Fibroblast of skin of scalp (primary cell): ENCODE results near the gene SMAD3.
"Not testable (repeated sequence)": the region's sequence is repeated elsewhere in the genome, so short reads cannot be mapped to it uniquely, and the experiment has no call there.

Experiments
- DNase-seq: peaks from one replicate; pipeline ENCODE4 v3.0.0-alpha.2; 2013

The SMAD3 gene

DNA sequence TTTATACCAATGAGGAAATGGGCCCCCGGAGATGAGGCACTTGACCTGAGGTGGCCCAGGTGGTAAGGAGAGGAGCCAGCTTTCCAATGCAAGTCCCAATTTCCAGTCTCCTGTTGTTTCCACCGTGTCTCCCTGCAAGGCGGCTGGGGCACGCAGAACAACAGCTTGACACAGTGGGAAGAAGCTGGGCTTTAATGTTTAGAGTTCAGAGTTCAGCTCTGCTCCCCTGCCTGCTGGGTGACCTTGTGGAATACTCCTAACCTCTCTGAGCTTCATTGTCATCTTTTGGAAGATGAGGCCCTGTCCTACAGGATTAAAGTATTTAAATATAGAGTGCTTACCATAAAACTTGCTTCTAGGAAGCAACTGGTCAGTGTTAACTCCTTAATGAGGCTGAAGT lies 80.3 kb downstream of the SMAD3 start:
- DNase-seq, result no peak

DNA sequence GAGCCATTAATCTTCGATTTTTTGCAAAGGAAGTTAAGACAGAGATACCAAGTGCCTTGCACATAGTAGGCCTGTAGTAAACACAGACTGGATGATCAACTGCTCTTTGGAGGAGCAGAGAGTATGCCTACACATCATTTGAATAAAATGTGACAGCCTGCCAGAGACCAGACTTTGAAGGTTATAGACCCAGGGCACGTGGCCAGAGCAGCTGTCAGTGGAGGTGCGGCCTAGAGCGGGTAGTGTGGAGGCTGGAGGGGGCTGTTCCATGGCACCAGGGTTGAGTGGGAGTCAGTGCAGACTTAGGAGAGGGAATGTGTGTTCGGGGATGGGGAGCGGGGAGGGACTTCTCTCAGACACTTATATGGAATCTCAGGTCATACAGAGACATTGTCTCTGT lies 80.8 kb downstream of the SMAD3 start:
- peak; percentile 73 for DNase-seq

DNA sequence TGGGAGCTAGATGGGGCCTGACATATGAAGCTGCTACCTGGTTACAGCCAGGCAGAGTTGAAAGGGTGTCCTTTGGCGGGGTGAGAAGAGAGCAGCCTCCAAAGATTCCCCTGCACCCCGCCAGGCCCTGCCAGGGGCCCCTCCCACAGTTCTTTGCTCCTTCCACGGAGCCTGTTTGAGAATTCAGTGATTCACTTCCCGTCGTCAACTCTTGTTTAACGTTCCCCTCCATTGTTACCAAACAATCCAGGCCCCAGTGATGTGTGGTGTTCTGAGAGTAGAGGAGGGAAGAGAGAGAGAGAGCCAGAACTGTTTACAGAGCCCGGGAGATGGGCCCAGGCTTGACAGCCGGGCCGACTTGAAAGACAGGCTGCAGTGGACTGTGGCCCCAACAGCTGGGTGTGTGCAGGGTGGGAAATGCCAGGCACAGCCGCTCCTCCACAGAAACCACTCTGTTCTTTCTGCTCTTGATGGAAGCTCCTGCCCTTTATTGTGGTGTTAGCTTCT lies 81.5 kb downstream of the SMAD3 start:
- peak; percentile 80 for DNase-seq

DNA sequence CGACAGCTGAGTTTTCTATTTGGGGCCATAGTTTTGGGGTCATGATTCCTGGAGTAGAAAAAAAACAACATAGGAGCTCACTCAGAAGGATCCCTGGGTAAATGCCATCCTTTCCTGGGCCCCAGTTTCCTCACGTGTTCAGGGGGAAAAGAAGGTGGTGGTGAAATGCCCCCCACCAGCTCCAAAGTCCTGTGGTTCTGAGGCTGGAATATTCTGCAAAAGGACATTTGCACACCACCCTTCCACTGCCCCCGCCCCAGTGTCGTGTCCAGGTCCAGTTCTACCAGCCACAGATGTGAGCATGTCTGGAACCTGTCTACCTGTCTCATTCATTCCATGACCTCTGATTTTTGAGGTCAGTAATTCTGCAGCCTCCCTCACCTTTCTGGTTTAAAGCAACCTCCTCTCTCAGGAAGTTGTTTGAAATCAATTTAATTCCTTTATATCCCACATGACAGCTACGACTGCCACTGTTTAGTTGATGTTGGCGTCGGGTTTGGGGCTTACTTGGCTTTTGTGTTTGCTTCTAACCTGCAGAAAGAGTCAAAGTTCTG lies 82.1 kb downstream of the SMAD3 start:
- no peak for DNase-seq

DNA sequence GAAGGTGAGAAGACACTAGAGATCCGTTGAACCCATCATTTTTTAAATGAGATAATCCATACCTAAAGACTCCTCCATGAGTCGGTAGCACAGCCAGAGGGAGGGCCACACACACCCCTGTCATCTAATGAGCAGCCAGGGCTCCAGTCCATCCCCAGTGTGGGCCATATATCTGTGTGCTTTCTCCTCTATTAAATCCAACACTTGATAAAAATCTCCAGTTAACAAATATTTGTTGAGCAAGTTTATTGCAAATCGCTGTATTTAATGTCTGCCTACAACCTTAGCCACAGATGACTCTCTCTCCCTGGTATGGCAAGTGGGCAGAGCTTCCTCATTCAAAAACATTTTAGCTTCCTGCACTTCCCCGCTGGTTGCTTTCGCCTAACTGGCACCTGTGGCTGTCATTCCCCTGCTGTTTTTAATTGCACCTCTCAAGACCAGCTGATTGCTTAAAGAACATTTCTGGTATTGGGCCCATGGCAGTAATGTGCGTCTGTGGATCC lies 82.8 kb downstream of the SMAD3 start:
- peak; percentile 52 for DNase-seq

DNA sequence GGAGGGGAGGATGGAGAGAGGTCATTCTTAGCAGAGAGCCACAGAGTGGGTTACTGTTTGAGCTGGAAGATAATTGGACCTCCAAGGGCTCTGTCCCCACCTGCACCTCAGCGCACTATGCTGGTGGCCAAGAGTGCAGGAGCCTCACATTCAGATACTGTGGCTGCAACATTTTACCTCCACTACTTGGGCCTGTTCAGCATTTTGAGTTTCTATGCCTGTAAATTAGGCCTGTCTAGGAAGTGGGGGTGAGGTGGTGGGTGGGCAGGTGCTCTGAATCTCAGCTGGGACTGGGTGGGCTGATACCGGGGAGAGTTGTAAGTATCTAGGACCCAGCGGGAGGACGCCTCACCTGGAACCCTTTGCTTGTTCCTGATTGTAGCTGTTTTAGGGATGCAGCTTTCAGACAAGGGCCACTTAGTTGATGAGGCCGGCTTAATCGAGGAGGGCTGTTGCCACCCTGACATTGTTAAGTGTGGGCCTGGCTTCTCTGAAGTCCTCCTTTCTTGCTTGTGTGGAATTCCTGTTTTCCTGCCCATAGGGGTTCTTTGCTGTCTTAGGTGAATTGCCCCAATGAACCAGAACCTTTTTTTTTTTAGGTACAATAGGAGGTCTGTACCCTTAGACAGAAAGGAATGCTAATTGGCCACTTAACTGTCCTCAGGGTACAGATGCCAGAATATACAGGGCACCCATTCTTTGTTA lies 83.8 kb downstream of the SMAD3 start:
- DNase-seq, result no peak

DNA sequence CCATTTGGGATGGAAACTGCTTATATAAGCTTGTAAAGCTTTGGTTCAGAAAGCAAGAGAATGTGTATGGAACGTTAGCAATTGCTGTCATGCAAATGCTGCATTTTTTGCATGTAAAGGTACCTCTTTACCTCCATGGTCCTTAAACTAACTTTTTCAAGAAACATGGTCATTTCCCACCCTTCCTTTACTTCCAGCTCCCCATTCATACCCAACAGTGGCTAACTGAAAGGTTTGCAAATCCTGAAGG lies 84.3 kb downstream of the SMAD3 start:
- no peak for DNase-seq

DNA sequence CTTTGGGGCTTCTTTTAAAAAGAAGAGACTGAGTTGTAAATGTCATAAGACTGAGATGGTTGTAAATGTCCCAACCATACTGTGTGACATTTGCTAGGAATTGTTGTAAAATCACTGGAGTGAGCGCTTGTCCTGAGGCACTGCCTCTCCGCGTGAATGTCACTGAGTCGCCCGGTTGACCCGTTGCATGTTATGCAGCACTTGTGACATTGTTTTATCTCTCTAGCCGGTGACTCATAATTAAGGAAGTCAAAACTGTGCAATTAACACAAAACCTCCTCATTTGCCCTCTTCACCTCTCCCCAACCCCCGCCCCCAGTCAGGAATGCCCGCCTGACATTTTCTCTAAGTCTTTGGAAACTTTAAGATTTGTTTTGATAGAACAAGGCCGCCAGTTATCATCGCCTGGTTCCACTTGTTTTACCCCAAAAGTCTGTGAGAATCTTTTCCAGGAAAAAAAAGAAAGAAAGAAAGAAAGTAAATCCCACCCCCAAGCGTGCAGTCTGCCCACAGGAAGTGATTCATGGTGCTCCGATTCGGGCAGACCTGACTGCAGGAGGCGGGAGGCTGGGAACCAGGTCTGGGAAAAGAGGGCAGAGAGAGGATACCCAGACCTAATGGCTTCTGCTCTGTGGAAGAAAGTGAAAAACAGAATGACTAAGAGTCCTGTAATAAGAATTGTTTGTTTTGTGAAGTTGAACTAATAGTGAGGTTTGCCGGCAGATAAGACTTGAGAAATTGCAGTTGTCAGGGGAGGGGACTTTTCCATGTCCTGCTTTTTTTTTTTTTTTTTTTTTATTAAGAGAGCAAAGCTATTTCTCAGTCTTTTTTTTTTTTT lies 84.8 kb downstream of the SMAD3 start:
- peak; percentile 99 for DNase-seq

DNA sequence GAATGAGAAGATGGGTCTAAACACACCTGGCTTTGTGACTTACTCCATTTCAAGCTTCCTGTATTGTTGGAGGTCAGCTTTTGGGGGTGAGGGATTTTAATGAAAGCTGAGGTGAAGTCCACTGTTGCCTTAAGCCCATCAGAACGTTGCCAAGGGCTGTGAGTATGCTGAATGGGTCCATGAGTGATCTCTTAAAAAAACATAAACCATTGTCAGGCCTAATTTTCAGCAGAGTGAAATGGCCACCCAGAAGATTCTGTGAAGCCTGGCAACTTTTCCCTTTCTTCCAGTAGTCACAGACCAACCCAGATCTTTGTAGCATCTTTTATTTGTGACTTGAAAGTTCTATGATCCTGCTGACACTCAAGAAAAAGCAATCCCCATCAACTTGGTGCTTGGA lies 87.0 kb downstream of the SMAD3 start:
- DNase-seq, result no peak

DNA sequence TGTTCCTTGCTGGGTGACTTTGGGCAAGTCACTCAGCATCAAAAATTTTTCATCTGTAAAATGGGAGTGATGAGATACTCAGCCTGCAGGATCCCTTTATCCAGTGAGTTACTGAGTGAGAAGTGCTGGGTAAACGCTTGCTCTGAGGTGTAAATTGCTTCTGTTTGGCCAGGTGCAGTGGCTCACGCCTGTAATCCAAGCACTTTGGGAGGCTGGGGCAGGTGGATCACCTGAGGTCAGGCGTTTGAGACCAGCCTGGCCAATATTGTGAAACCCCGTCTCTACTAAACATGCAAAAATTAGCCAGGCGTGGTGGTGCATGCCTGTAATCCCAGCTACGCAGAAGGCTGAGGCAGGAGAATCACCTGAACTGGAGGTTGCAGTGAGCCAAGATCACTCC lies 87.6 kb downstream of the SMAD3 start:
- DNase-seq, result not testable (repeated sequence)

DNA sequence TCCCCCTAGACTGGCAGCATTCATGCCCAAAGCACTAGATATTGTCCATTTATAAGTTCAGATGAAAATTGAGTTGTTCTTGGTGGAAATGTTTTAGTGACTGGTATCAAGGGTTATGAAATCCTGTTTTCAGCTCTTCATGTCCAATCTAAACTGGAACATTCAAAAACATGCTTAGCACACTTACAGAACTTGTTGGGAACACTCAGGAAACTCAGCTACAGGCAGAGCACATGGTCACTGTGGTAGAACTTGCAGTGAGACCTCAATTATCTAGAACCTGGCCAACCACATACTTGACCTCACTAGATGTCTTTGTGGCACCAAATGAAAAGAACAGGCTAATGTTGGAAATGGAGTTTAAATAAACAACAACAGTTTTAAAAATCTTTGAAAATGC lies 88.8 kb downstream of the SMAD3 start:
- DNase-seq, result no peak

DNA sequence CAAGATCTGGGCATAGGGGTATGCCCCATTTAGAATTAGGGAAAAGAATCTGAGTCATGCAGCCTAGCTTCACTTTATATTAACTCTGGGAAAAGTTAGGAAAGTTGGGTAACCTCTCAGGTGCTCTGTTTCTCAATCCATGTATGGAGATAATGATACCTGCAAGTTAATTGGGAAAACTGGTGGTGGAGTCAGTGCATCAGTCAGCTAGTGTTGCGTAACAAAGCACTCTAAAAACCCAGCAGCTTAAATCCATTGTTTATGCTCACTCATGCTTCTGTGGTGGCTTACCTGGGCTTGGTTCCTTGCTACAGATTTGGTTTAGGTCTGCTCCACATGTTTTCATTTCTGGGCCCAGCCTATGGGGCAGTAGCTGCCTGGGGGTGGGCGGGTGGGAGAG lies 91.0 kb downstream of the SMAD3 start:
- no peak for DNase-seq

DNA sequence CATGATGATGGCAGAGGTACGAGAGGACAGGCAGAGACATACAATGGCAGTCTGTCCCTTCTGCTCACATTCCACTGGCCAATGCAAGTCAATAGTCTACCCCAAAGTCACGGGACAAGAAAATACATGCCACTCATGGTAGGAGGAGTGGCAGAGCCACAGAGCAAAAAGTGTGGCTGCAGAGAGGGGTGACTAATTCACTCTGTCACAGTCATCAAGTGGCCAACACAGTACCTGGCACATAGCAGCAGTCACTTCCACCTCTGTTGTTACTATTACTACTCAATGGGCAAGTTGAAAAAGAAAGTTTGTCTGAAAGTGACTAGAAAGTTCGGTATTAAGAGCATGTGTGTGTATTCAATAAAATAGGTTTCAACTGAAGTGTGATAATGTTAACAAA lies 91.4 kb downstream of the SMAD3 start:
- DNase-seq, result no peak

DNA sequence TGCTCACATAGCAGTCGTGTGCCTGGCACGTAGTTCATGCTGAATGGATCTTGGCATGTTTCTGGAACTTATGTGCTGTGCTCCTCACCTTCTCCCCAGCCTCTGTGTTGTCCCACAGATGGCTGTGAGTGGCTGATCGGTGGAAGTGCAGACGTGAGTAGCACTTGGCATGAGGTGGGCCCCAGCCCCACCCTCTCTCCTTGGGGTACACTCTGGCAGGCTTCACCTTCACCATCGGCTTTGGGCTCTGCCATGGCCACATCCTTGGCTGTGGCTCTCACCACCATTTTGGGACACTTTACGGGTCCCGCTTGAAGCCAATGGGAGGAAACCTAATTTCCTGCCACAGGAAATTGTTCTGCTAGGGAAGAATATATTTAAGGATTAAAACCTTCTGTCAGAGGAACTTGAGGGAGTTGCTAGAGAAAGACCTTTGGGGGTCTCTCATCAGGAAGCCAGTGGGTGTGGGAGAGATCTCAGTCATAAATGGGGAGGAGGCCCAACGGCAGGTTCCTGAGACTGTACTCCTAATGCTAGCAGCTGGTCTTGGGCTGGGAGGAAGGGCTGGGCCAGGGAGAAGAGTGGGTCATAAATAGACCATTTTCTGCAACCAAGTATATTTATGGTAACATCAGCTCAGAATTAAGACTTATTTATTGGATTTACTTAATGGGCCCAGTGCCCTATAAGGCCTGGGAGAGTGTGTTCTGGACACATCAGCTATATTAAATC lies 92.3 kb downstream of the SMAD3 start:
- DNase-seq, result no peak

DNA sequence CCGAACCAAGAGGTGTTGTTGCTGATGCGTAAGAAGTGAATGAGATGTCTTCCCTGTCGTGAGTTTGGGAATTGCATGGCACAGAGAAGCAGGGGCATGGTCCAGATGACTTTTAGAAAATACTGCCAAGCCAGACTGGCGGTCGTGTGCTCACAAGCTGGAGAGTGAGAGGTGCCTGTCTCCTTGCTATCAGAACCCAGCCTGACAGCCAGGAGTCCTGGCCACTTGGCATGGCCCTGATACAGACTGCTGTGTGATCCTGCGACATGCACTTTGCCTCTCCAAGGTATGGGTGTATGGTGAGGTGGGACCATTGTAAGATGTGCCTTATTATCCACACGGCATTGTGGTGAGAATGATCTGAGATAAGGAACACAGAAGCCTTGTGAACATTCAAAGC lies 93.0 kb downstream of the SMAD3 start:
- DNase-seq, result no peak

DNA sequence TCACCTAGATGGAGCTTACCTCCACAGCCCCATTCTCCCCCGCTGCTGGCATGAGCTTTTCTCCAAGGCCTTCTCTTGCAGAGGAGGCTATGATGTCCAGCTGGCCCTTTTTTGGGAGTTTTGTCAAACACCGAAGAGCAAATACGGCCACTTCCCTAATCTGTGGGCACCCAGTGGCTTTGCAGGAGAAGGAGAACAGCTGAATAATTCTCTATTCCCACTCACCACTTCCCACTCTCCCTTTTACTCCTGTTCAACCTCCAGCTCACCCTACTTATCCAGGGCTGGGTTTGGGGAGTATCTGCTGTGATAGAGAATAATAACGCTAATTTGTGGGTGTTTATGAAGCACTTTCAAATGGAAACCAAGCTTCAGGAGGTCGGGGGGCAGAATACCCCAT lies 96.0 kb downstream of the SMAD3 start:
- no peak for DNase-seq

DNA sequence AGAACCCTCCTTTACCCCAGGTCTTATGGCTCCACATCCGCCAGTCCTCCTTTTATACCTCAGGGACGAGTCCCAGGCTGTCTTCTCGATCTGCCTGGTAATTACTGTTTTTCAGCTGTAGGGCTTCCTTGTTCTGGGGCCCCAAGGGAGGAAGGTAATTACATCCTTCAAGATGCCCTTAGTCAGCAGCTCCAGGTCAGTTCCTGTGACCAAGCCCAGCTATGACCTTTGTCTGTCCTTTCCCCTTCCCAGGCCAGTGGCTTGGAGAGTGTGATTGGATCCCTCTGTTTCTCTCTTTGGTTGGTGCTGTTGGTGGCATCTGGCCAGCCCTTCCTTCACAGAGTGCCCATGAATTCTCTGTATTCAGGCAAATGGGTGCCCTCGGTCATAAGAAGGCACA lies 96.5 kb downstream of the SMAD3 start:
- no peak for DNase-seq

DNA sequence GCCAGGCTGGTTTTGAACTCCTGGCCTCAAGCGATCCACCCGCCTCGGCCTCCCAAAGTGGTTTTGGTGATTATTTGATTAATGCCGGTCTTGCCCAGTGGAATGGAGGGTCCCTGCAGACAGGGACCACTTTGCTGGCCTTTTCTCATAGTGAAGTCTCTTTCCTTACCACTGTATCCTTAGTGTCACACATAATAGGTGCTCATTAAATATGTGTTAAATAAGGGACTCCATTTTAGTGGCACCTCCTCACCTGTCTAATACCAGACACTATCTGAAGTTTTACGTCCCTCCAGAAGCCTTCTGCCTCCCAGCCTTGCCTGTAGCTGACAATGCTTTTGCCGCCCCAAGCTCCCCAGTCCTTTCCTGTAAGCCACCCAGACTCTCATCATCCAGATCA lies 97.8 kb downstream of the SMAD3 start:
- DNase-seq, result no peak

DNA sequence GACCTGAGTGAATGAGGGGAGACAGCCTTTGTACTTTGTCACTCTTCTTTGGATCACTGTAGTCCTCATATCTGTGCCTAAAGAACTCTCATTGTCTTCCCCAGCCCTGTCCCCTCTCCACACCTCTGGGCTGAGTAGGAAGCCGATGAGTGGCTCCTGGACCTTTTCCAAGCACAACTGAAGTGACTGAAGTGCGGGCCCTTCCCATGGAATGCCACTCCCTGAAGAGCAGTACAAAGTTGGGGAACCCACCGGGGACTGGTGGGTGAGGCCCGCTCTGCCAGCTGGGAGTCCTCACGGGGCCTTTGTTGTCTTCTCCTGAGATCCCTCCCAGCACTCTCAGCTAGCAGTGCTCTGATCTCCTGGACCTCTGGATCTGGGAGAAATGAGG lies 99.0 kb downstream of the SMAD3 start:
- peak; percentile 41 for DNase-seq

DNA sequence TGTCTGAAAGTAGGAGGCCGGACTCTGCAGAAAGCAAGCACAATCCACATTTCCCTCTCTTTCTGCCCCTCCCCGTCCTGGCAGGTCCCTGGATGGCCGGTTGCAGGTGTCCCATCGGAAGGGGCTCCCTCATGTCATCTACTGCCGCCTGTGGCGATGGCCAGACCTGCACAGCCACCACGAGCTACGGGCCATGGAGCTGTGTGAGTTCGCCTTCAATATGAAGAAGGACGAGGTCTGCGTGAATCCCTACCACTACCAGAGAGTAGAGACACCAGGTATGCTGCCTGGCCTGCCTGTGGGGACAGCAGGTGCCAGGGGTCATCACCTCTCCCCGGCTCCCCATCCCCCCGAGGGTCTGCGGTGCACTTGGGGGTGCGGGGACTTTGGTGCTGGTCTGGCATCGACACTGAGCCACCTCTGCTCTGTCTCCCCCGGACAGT lies 99.4 kb downstream of the SMAD3 start:
- no peak for DNase-seq

DNA sequence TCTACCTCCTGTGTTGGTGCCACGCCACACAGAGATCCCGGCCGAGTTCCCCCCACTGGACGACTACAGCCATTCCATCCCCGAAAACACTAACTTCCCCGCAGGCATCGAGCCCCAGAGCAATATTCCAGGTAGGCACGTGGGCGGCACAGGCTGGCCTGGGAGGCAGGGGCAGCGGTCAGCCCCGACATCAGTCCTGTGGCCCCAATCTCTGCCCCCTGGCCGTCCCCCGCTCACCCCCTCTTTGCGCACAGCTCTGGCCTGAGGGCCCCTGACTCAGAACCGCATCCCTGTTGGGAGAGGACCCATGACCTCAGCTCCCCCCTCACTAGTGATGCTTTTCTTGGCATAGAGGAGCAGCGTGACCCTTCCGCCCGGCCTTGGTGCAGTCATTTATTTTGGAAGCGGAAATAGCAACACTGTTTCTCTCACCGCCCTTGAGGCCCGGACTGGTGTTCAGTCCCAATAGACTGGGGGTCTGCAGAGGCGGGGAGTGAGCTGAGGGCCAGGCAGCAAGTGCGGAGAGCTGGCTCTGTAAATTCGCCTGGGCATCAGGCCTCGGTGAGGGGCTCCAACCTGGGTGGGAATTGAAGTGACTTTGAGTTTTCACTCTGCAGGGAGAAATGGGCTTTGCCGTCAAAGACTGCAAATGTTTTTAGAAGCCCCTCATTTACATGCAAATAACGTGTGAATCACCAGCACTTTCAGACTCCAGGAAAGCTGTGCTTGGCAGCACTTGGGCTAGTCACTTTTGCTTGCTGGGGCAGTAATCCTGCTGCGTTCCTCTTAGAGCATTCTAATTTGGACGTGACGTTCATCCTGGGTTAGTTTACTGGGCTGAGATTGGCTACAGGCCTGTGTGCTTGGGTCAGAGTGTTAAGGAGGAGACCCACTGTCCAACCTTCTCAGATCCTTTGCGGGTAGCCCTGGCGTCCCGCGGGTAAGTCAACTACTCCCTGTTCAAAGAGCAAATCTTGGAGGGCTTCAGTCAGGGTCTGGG lies 100.2 kb downstream of the SMAD3 start:
- peak; percentile 34 for DNase-seq
